Stimulated activated naive CD4-positive, alpha-beta T cell (primary cell): Measurements from ENCODE around the gene WIZ.

Experiments
- DNase-seq, 6 experiments: peaks; one replicate each; lab custom pipeline; 2025; lab: John Stamatoyannopoulos, UW

The WIZ gene

DNA sequence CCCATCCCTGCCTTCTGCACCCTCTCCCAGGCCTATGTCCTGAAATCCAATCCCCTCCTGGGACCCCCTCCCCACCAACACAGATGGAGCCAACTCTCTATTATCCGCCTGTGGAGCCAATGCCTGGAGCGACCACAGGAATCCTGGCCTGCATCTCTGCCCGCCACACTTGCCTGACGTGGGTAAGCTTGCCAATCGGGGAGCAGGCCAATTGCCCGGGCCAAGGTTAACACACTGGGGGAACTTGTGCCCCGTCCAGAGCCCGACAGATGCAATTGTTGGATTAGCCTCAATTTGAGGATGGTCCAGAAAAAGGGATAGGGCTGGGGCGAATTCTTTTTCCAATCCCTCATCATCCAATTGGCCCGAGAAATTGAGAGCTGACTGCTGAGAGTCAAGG, 5.9 kb downstream of the WIZ start:
- DNase-seq, result no peak

DNA sequence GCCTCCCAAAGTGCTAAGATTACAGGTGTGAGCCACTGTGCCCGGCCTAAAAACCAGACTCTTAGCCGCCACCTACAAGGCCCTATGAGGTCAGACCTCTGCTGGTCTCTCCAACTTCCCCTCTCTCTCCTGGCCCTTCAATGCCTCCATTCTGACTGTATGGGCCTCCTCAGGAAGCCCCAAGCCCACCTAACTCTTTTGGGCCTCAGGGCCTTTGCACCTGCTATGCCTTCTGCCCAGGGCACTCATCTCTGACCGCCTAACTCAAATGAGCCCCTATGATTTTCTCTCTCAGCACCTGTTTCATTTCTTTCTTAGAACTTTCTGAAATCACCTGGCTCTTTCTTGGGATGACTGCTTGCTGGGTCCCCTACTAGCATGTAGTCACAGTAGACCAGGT, 6.4 kb downstream of the WIZ start:
- no peak for DNase-seq

DNA sequence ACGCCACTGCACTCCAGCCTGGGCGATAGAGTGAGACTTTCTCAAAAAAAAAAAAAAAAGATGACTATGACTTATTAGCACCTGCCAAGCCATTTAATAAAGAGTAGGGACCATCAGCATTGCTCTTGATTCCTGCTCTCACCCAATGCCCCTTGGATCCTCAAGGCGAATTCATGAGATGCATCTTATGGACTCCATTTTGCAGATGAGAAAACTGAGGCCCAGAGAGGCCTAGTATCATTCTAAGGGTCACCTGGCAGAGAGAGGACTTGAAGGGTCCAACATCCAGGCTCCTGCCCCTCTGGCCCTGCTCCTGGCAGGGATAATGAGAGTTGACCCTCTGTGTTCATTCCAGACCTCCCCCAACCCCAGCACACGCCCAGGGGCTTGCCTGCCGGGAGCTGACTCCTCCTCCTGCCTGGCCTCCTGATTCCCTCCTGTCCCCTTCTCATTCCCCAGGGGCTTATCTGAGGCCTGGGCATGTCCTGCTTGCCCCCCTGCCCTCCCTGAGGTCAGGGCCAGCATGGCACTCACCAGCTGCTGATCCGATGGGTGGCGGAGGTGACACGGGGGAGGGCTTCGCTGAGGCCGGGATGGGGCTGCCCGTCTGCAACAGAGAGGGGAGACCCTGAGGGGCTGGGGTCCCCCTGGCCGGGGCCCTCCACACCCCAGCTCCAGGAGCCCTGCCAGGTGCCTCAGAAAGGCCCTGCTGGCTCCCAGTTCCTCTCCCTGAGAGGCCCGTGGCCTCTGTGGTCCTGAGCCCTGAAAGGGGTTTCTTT, 7.4 kb downstream of the WIZ start:
- DNase-seq, result no peak

DNA sequence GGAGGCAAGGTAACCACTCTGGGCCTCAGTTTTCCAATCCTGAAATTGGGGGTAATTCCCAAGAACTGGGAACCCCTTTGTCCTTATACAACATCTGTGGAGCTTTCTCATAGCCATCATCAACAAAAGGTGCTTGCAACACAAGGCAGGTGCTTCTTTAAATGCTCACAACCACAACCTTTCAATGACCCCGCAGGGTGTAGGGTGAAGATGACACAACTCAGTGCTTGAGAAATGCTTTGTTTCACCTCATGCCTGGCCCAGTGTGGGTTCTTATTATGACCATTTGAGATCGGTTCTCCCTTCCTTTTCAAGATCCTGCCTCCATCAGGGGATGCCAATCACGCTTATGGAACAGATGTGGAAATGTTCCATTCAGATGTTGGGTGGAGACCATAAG, 8.4 kb downstream of the WIZ start:
- DNase-seq, result no peak

DNA sequence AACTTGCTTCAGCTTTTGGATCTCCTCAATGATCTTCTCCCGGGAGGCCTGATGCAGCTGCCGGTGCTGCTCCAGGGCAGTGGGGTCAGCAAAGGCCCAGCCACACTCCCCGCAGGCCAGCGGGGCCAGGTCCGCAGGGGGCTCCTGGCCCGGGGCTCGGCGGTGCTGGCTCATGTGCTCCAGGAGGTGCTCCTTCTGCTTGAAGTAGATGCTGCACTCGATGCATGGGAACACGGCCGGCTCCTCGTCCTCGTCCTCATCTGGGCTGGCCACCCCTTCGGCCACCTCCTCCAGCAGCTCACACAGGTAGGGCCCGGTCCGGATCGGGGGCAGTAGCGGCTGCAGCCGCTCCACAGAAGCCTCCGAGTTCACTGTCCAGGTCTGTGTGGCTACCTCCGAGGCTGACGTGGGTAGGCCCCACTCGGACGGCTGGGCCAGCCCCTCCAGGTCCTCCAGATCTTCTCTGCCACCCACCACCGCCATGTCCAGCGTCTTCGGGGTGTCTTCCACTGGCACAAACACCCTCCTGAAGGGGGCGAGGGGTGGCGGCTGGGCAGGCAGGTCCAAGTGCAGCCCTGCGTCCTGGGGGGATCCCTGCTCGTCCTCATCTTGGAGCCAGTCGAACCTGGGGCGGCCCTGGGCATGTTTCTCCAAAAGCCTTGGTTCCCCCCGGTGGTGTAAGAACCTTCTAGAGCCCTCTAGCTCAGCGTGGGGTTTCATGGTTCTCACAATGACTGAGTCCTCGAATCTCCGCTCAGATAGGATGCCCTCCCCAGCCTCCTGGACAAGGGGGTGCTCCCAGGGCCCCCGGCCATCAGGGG, 9.7 kb downstream of the WIZ start:
- no peak for DNase-seq

DNA sequence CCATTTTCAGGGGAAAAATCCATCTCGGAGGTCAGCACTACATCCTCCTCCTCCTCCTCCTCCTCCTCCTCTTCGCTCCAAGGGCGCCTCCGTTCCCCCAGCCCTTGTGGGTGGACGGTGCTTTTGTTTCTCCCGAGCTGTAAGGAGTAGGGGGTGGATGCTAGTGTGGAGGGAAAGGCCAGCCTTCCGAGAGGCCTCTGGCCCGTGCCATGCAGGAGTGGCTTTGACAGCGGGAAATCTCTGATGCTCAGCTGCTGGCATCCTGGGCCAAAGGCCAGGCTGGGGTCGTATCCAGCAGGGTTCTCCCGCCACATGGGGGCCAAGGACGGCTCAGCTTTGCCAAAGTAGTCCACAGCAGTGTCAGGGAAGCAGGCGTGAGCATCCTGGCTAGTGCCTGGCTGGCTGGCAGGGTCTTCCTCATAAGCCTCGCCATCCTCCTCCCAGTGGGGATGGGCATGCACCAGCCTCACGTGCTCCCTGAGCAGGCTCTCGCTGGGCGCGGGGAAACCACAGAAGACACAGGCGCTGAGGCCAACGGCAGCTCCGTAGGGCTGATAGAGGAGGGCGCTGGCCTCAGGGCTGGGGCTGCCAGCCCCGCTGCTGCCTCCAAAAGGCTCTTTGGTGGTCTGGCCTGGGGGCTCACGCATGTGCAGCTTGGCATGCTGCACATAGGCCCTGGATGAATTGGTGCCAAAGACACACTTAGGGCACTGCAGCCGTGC, 10.5 kb downstream of the WIZ start:
- no peak for DNase-seq

DNA sequence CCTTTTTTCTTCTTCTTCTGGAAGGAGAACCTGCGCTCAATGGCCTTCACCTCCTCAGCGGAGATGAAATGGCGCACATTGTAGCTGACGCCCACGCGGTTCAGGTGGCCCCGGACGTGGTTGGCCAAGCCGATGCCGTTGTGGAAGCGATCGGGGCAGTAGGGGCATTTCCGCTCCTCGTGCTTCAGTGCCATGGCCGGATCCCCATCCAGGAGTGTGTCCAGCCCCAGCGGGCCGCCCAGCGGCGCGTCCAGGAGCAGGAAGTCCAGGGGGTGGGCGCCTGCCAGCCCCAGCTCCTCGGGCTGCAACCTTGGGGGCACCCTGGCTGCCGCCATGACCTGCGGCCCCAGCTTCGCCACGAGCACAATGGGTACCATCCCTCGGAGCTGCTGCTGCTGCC, 11.2 kb downstream of the WIZ start:
- no peak for DNase-seq

DNA sequence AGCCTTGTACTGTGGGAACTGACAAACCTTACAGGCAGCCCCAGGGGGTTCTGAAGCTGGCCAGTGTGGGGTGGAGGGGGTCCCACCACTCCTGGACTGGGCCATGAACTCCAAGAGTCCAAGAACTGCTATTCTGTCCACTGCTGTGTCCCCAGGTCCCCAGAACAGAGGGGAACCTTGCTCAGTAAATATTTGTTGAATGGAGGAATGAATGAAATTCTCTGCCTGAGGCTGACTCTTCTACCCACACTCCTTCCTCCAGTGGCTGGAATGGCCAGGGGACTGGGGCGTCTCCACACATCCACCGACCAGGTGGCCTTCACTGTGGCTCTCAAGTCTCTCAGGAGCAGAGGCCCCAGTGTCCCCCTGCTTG, 11.6 kb downstream of the WIZ start:
- DNase-seq, result no peak

DNA sequence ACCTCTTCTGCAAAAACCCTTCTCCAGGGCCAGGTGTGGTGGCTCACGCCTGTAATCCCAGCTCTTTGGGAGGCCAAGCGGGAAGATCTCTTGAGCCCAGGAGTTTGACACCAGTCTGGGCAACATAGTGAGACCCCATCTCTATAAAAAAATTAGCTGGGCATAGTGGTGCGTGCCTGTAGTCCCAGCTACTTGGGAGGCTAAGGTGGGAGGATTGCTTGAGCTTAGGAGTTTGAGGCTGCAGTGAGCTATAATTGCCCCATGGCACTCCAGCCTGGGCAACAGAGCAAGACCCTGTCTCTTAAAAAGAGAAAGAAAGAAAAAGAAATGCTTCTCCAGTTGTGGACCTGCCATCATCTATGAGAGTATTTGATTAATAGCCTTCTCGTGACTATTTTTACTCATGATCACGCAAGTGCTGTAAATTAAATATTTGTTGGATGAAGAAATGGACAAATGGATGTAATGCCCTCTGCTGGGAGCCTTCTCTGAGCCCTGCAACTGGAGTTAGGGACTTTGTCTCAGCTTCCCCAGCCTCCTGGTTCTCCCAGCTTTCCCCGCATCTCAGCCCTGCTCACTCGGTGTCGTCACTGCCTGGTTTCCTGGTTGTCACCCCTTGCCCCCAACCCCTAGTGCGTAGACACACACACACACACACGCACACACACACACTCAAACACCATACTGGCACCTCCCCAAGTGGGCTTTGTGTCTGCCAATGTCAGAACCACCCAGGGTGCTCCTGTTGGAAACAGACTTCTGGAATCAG, 12.2 kb downstream of the WIZ start:
- no peak for DNase-seq

DNA sequence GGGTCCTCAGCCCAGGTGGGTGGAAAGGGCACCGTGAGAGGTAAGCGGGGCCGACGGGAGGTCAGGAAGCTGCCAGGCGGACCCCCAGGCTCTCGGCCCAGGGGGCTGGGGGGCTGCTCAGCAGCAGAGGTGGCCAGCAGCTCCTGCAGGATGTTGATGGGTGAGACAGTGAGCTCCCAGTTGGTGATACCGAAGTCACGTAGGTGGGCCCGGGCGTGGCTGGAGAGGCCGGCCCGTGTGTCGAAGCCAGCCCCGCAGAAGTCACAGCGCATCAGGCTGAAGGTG, 13.0 kb downstream of the WIZ start:
- no peak for DNase-seq

DNA sequence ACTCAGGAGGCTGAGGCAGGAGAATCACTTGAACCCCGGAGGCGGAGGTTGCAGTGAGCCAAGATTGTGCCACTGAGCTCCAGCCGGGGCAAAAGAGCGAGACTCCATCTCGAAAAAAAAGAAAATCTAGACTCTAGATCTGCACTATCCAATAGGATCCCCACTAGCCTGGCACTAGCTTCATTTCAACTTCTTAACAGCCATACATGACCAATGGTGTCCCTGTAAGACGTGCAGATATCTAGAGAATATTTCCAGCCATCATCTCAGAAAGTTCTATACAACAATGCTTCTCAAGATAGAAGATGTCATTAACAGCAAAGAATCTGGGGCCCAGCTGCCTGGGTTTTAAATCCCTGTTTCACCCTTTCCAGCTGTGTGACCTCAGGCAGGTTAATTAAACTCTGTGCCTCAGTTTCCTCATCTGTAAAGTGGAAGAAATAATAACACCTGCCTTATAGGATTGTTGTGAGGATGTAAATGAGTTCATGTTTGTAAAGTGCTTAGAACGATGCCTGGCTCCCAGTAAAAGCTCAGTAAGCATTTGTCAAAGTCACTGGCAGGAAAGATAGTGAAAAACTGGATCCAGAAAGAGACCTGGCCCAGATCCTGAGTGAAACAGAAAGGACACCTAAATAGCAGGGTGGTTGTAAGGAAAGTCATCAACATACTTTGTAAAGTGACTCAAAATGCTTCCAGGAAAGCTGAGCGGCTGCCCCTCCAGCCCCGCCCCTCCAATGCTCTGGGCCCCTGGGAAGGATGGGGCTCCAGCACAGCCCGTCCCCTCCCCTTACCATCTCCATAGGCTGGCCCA, 13.5 kb downstream of the WIZ start:
- DNase-seq, result no peak

DNA sequence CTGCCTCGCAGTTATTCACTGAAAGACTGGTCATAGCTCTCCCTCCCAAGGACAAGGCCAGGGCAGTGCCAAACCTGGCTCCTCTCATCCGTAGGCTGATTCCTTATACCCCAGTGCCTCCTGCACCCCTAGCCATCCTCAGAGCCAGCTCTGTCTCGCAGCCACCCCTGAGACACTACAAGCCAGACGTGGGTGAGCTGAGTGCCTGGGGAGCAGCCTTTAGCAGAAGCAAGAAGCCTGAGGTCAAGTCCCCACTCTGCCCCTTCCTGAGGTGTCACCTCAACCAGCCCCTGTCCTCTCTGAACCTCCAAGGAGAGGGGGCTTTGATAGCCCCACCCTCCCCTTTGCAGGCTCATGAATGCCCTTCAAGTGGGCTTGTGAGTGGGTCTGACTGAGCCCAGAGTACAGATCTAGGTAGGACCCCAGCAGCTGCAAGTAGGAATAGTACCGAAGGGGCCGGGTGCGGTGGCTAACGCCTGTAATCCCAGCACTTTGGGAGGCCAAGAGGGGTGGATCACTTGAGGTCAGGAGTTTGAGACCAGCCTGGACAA, 16.2 kb downstream of the WIZ start:
- peak in 1 of 6 experiments; percentile 29 for DNase-seq

DNA sequence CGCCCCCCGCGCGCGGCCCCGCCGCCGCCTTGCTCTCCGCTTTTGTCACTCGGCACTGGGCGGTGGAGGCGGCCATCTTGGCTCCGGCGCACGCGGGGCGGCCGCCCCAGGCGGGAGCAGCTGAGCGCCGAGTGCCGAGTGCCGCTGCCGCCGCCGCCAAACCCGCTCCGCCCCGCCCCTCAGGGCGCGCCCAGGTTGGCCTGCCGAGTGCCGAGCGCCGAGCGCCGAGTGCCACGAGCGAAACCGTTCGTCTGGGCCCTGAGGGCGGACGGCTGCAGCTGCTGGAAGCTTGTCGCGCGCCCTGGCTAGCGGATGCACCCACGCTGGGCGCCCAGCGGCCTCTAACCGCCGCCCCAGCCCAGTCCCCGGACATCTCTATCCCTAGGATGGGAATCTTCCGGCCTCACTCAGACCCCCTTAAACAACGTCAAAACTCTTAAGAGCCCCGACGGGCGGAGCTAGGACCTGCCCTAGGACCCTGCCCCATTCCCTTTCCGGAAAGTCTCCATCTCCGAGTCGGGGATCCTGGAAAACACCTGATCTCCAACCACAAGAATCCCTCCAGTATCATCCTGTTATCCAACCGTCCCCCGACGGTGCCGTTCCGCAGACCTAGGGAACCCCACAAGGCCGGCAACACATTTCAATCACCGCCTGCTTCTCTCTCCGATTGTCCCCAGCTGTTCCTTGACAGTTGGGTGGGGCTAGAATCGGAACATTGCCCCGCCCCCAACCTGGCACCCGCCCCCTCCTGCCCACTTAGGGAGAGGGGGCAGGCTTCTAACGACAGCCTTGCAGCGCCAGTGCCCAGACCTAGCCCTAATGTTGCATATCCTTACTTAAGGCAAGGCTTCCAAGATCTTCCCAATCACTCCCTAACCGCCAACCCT, 16.9 kb downstream of the WIZ start:
- DNase-seq, result peak; percentile 79 to 89 (median 87)

DNA sequence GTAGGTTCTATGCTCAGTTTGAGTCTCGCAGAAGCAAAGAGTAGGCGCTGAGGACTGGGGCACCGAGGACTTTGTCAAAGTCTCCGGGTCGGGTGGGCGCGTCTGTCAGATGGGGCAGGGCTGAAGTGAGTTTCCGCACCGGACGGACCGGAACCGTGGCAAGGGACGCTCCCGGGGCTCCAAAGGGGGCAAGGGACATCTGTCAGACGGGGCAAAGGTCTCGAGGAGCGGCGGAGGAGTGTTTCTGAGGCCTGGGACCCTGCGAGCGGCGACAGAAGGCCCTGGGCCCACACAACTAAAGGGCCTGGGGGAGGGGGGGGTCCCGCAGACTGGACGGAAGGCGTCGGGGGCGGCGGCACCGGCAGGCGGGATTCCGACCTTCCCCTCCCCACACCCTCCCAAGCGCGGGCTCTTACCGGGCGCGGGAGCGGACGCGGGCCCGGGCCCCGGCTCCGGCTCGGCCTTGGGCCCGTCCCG, 17.7 kb downstream of the WIZ start:
- peak in 3 of 6 experiments; percentile 12 to 20 (median 14) for DNase-seq

DNA sequence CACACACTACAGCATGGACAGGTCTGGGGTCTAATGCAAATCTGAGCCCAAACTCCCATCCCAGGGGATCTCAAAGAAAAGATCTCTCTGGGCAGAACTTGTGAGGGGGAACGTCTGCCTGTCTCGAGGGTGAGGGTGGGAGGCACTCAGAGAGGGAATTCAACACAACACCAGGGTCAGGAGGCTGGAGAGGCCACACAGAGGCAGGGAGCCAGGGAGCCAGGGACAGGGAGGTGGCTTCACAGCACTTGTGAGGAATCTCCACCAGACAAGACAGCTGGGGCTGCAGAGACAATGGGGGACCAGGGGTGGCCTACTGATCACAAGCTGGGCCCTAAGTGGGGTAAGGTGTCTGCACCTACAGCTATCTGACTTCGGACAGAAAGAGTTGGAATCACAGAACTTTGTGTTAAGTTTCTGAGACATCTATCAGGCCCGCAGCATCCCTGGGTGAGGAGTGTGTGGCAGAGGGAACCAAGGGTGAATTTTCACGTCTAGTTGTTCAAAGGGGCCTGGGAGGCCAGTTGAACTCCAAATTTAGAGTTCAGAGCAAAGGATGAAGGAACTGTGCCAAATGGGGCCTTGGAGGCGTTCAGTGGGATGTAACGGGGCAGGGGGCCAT, 18.2 kb downstream of the WIZ start:
- DNase-seq, result no peak

DNA sequence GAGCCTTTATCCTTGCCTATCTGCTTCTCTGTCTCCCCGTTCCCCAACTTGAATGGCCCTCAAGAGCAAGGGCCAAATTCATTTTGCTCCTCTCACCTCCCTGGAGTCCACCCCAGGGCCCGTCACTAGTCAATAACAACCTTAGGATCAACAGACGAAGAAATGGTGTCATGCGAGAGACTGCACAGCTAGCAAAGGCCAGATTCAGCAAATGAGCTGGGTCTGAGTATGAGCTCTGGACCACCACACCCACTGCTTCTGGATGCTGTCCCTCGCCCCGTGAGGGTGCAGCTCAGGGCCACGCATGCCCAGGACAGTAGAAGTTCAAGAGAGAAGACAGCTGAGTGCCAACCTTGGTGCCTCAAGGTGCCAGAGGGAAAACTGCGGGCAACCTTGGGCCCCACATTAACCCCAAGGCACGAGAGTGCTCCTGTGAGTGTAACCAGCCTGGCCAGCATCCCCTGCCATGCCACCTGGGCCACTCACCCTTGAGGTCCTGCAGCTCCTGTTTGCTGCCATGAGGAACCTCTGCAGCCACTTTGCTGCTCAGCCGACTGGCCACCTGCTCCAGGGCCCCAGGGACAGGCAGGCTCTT, 19.1 kb downstream of the WIZ start:
- no peak for DNase-seq

DNA sequence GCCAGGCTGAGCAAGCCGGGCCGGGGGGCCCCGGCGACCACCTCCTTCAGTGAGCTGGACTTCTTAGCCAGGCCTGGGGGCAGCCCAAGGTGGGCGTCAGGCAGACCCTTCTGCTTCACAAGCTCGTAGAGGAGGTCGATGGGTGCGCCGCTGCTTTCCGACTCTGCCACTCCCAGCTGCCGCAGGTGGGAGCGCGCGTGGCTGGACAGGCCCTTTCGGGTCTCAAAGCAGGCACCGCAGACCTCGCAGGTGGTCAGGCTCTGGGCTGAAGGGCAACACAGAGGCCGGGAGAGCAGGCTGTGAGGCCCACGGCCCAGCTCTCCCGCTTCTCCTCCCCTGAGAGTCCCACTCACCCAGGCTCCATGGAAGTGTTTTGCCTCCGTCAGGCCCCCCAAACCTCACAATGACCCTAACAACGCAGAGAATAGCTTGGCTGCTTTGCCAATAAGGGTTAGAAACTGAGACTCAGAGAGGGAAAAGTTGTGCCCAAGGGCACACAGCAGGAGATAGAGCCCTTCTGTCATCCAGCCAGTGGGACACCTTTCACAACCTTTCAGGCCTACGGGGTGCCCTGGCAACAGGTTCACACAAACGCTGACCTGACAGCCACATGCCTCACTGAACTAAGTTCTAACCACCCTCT, 19.8 kb downstream of the WIZ start:
- DNase-seq, result no peak

DNA sequence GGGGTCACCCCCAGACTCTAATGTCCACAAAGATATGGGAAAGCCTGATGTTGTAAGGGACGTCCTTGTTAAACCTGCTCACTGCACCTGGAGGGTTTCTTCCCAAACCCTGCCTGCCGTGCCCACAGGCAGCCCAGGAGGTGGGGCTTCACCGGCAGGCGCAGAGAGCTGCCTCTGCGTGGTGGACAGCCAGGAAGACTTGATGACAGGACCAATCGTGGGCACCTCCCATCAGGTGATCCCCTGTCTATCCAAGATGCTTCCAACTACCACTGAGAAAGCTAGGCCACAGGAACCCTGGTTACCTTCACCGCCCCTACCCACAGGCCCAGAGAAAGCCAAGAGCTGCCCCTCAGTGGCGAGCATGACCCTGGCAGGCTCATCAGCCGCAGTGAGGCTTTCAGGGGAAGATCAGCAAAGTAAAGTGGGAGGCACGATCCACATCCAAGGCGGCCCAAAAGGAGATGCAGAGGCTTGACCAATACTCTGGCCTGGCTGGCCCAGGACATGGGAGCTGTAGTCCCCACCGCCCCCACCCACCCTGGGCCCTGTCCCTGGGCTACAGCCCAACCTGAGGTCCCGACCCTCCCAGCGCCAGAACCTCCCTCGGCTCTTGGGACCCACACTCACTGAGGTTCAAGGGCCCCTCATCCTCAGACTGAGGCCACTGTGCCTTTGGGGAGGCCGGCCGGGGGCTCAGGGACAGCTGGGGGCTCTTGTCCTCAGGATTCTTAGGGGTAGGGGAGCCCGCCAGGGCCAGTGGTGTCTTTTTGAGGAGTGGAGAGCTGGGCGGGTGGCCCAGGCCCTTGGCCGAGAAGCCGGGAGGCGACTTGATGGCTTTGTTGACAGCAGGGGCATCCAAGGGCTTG, 20.6 kb downstream of the WIZ start:
- no peak for DNase-seq
